ENCODE results near the gene AIFM1. TPM values are rescaled to one million over a fixed set of nuclear protein-coding genes. Genes with fewer than 3 reads are reported as not detected.

Gene AIFM1
- total RNA-seq (ENCODE audit: low replicate concordance): 18.1 and 20.9 TPM in 2 replicates

DNA sequence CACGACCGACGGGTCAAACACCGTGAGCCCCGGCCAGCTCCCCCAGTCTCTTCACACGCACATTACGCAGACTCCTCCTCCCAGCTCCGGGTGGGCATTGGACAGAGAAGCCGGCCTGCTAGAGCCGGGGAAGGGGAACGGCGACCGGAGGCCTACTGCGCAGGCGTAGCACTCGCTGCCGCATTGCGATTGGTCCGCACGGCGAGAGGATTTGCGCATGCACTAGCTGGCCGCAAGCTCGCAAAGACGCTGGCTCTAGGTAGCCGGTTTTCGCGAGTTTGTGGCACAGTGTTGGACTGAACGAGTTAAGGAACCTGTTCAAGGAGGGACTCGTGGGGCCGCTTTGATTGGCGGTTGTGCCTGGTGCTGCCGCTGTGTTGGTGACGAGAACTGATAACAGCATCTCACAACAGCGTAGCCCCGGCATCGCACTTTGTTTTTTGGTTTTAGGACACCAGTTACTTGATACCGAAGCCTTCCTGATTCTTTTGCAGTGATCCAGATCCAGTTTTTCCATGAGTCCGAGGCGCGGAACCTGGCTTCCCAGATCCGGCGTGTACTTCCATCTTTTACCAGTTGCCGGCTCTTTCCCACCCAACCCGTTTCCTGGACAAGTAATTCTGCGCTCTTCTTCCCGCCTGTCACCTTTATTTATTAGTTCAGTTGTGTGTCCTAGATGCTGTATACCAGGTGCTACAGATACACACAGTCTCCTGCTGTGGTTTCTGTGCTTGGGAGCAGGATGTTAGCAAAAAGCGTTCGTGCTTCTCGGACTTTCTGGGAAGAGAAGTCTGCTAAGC lies at the start of gene AIFM1:
AIFM1 (minus strand) TSS at position 139 of the 800 bp plus-strand sequence. CDS start 185 bp downstream, outside the sequence.
- peak; percentile 96 for DNase-seq (ENCODE audit: low read depth)
- H3K4me3 ChIP-seq (ENCODE audit: low read depth, low read length): peak within 1 kb of the TSS; percentile 78
- TF ChIP-seq, protein P1, sequence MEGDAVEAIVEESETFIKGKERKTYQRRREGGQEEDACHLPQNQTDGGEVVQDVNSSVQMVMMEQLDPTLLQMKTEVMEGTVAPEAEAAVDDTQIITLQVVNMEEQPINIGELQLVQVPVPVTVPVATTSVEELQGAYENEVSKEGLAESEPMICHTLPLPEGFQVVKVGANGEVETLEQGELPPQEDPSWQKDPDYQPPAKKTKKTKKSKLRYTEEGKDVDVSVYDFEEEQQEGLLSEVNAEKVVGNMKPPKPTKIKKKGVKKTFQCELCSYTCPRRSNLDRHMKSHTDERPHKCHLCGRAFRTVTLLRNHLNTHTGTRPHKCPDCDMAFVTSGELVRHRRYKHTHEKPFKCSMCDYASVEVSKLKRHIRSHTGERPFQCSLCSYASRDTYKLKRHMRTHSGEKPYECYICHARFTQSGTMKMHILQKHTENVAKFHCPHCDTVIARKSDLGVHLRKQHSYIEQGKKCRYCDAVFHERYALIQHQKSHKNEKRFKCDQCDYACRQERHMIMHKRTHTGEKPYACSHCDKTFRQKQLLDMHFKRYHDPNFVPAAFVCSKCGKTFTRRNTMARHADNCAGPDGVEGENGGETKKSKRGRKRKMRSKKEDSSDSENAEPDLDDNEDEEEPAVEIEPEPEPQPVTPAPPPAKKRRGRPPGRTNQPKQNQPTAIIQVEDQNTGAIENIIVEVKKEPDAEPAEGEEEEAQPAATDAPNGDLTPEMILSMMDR (IDR thresholded peaks at IDR 0.05; ENCODE audit: insufficient read depth, low read length): no peak

DNA sequence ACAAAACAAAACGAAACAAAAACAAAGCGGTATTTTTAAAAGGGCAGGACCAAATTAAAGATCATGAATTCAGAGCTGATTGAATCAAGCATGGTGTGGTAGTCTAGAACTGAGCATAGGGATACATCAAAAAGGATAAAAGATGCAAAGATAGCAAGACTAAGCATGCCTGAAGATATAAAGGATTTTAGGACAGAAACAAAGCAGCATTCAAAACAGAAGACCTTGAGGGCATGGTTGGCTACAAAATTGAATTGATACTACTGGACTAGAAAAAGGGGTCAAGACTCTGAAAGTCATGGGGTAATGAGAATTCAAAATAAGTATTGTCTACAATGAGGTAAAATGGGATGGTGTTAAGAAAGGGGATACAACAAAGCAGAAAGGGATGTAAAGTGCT lies 47.7 kb upstream of the AIFM1 start:
- no peak overlapping the region for H3K4me3 ChIP-seq (ENCODE audit: low read depth, low read length)
- TF ChIP-seq, protein P1 (IDR thresholded peaks at IDR 0.05; ENCODE audit: insufficient read depth, low read length): no peak
- DNase-seq (ENCODE audit: low read depth): no peak

DNA sequence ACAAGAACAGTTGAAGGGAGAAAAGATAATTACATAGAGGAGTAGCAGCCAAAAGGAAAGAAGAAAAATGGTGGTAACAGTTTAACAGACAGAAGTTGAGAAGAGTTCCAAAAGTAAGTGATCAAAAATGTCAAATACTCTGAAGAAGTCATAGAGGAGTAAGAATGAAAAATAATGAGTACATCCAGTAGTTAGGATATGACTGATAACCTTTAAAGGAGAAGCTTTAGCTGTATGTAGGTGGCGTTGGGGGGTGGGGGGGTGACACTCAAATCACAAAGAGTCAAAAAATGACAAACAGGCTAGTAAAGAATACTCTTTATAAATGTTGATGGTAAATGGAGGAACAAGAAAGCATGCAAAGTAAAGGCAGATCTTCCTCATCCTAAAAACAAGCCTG lies 46.7 kb upstream of the AIFM1 start:
- TF ChIP-seq, protein P1 (IDR thresholded peaks at IDR 0.05; ENCODE audit: insufficient read depth, low read length): no peak
- no peak overlapping the region for H3K4me3 ChIP-seq (ENCODE audit: low read depth, low read length)
- DNase-seq (ENCODE audit: low read depth): no peak

- H3K4me3 ChIP-seq (ENCODE audit: low read depth, low read length): no peak overlapping the region
- no peak for DNase-seq (ENCODE audit: low read depth)
- TF ChIP-seq, protein P1 (IDR thresholded peaks at IDR 0.05; ENCODE audit: insufficient read depth, low read length): no peak
Measured at GRCh38 chrX:130211415-130212186, 46.0 kb upstream of the AIFM1 start.

DNA sequence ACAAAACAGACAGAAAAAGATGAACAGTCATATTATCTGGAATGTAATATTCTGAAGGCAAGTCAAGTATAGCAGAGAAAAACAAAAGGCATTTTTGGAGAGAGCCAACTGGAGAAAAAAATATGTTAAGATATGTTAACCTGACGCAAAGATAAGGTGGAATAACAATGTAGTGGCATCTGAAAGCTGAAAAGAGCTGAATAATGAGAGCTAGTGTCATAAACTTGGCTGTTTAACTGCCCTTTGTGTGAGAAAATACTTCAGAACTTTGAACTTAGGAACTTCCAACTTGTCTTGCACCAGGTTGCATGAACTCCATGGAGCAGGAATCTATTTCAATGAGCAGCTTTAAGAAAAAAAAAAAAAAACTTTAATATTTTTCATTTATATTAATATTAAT lies 39.0 kb upstream of the AIFM1 start:
- DNase-seq (ENCODE audit: low read depth): peak; percentile 57
- TF ChIP-seq, protein P1 (IDR thresholded peaks at IDR 0.05; ENCODE audit: insufficient read depth, low read length): no peak
- H3K4me3 ChIP-seq (ENCODE audit: low read depth, low read length): no peak overlapping the region

- H3K4me3 ChIP-seq (ENCODE audit: low read depth, low read length): no peak overlapping the region
- TF ChIP-seq, protein P1 (IDR thresholded peaks at IDR 0.05; ENCODE audit: insufficient read depth, low read length): no peak
- no peak for DNase-seq (ENCODE audit: low read depth)
Measured at GRCh38 chrX:130197464-130197863, 31.8 kb upstream of the AIFM1 start.
